HEK293T (cell line): ENCODE measurements around the gene TEAD1.

Source experiments
- ARNT ChIP-seq: fragments of 450-650 bp; IDR thresholded peaks from 2 replicates; pipeline ENCODE4 v1.6.1; 2017; ENCODE audit warnings: mild to moderate bottlenecking
- FOXK2 ChIP-seq: fragments of 450-650 bp; IDR thresholded peaks from 2 replicates; pipeline ENCODE4 v1.6.1; 2016; ENCODE audit warnings: mild to moderate bottlenecking
- LEF1 ChIP-seq: fragments of 450-650 bp; IDR thresholded peaks from 2 replicates; pipeline ENCODE4 v1.6.1; 2017; ENCODE audit warnings: mild to moderate bottlenecking, borderline replicate concordance

GRCh38 chr11:12684816-12685215, 10.6 kb downstream of the TEAD1 start:
- TF ChIP-seq FOXK2 (no peak), ARNT (no peak), LEF1 (no peak)
